PC-9 (cell line): Measurements from ENCODE around the gene BCAS3.

Experiments used
- CTCF ChIP-seq: fragments of 200-600 bp; sonication (generic); conservative IDR thresholded peaks from 2 replicates; pipeline ENCODE4 v1.6.1; 2017; ENCODE audit warnings: mixed run types, antibody characterized with exemption, mild to moderate bottlenecking, moderate library complexity
- EZH2 ChIP-seq: fragments of 200-600 bp; sonication (generic); IDR thresholded peaks from 2 replicates; pipeline ENCODE4 v1.8.0; 2017; ENCODE audit warnings: antibody characterized with exemption, low read depth

GRCh38 chr17:60846175-60846574, 168.5 kb downstream of the BCAS3 start:
- TF ChIP-seq CTCF (no peak), EZH2 (no peak)
